Tibial nerve (tissue), 4 donors: Measurements from ENCODE around the gene HTT.

Source experiments
- EP300 ChIP-seq, 2 donors: sonication (generic); formaldehyde crosslinking; IDR thresholded peaks; one replicate each; pipeline ENCODE4 v1.6.1; 2017; ENCODE audit warnings: antibody characterized with exemption in 2 of 2, mild to moderate bottlenecking in 1 of 2
- TF ChIP-seq, protein P1 (sequence below), 5 experiments: fragments of 200-600 bp in 3 of 5; fragments of 450-650 bp in 2 of 5; sonication (generic) in 3 of 5; IDR thresholded peaks; one replicate each; pipeline ENCODE4 v1.5.1; 2016 to 2019; ENCODE audit warnings: antibody characterized with exemption in 5 of 5, mild to moderate bottlenecking in 3 of 5, moderate library complexity in 2 of 5

- no peak for TF ChIP-seq EP300 (IDR thresholded peaks at IDR 0.05)
- TF ChIP-seq, protein P1, sequence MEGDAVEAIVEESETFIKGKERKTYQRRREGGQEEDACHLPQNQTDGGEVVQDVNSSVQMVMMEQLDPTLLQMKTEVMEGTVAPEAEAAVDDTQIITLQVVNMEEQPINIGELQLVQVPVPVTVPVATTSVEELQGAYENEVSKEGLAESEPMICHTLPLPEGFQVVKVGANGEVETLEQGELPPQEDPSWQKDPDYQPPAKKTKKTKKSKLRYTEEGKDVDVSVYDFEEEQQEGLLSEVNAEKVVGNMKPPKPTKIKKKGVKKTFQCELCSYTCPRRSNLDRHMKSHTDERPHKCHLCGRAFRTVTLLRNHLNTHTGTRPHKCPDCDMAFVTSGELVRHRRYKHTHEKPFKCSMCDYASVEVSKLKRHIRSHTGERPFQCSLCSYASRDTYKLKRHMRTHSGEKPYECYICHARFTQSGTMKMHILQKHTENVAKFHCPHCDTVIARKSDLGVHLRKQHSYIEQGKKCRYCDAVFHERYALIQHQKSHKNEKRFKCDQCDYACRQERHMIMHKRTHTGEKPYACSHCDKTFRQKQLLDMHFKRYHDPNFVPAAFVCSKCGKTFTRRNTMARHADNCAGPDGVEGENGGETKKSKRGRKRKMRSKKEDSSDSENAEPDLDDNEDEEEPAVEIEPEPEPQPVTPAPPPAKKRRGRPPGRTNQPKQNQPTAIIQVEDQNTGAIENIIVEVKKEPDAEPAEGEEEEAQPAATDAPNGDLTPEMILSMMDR (IDR thresholded peaks at IDR 0.05): no peak
Observed at GRCh38 chr4:3226467-3226866, 152.0 kb downstream of the HTT start.
